Motor neuron (in vitro differentiated cells): ENCODE measurements around the gene HSF2. TPM values are rescaled to one million over a fixed set of nuclear protein-coding genes. Genes with fewer than 3 reads are reported as not detected.

Source experiments
- ATAC-seq, 8 experiments: fragments of 200-7000 bp; cut with Tn5 transposase; replicated peaks in 6 of 8; 2 replicates each; pipeline ENCODE4 v1.8.0; 2021; ENCODE audit warnings: mild to moderate bottlenecking in 8 of 8, moderate library complexity in 8 of 8
- H3K27ac ChIP-seq, 2 donors: fragments of 250-450 bp; sonication (Bioruptor Pico); 2 replicates each; pipeline ENCODE4 v1.9.0; 2021; ENCODE audit warnings: antibody characterized with exemption in 2 of 2, mild to moderate bottlenecking in 2 of 2, moderate library complexity in 1 of 2
- H3K4me1 ChIP-seq, 2 donors: fragments of 250-450 bp; sonication (Bioruptor Pico); replicated peaks in 1 of 2; 2 replicates each; pipeline ENCODE4 v1.6.1; 2021; ENCODE audit warnings: antibody characterized with exemption in 2 of 2, mild to moderate bottlenecking in 2 of 2, moderate library complexity in 1 of 2
- H3K4me3 ChIP-seq, 5 donors: fragments of 250-450 bp; sonication (Bioruptor Pico); 2 replicates each; pipeline ENCODE4 v1.9.0; 2021; ENCODE audit warnings: antibody characterized with exemption in 5 of 5, mild to moderate bottlenecking in 5 of 5, moderate library complexity in 4 of 5
- WGBS, 10 experiments: fragments of 450-650 bp; shearing (Covaris generic); methylation state at CpG; one replicate each; pipeline ENCODE4 v1.0.0; 2022; 5-methylcytosine and 5-hydroxymethylcytosine counted together
- in situ Hi-C, 9 experiments: fragments of 400-800 bp; cut with MboI; loops; one replicate each; pipeline ENCODE4 v1.15.0; 2021; ENCODE audit warnings: low sequenced_read_pairs in 9 of 9, low pct_unique_long_range_greater_than_20kb in 2 of 9; ENCODE audit not compliant: unreplicated experiment in 9 of 9
- total RNA-seq, 8 experiments: library from RNA; unstranded; fragments of 300-600 nt; gene quantifications; 2 replicates each; pipeline versions ENCODE4 v1.2.3 to v1.2.4, GENCODE V29; 2022

HSF2 gene
- total RNA-seq, 8 experiments from 2014 or later: 13.6 to 47.5 (median 37.4) TPM

GRCh38 chr6:122476131-122476530 lies 76.7 kb downstream of the HSF2 start:
- in situ Hi-C loops: loop anchor here in 1 of 9 experiments (25.0 kb wide), 1 partner anchor 361 kb away; no protein-coding TSS in a partner anchor
- no peak for ATAC-seq
- H3K27ac ChIP-seq: no peak overlapping the region
- H3K4me1 ChIP-seq: peaks cover 0 to 4% of the 10 kb centered on the region in 2 donors
- no peak overlapping the region for H3K4me3 ChIP-seq

DNA sequence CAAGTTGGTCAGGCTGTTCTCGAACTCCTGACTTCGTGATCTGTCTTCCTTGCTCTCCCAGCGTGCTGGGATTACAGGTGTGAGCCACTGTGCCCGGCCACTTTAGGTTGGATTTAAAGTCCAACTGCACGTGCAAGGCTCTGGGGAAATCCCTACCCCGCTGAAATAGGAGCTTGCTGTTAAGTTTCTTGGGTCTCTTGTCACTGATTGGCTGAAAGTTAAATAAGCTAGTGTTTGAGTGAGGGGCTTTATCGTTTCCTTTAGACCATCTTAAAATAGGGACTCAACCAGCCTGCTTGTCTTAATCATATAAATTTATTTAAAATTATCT lies 83.3 kb downstream of the HSF2 start:
- Histone ChIP-seq H3K27ac (no peak overlapping the region), H3K4me3 (peak overlapping the region in 2 of 5 donors; percentile 53 to 84), H3K4me1 (peaks cover 0 to 2% of the 10 kb centered on the region in 2 donors)
- WGBS, 10 experiments: 20 to 94% (median 64%) methylated on average over 1 to 7 of the region's 7 CpGs
- in situ Hi-C loops: loop anchor here in 1 of 9 experiments (25.0 kb wide), 1 partner anchor 355 kb away; no protein-coding TSS in a partner anchor
- ATAC-seq: no peak

Other genes with a start within 250 kb of the HSF2 start
- gene SERINC1, start 72.2 kb downstream of the HSF2 start, total RNA-seq: 100 to 1,000 TPM; 101 to 529 (median 243) TPM
- 10 to 100 TPM in 2 of 8 experiments, 1 to 10 TPM in 3, under 1 TPM in 2, not detected in 1; 0.41 to 93.2 (median 4.7) TPM for gene PKIB, start 210.8 kb downstream of the HSF2 start, total RNA-seq